KG1 (cell line): ENCODE measurements around the gene BRCA1.
"Not testable (repeated sequence)": the region's sequence is repeated elsewhere in the genome, so short reads cannot be mapped to it uniquely, and the experiment has no call there.

Experiments used
- DNase-seq: peaks from one replicate; lab custom pipeline; 2025; lab: John Stamatoyannopoulos, UW

The BRCA1 gene

DNA sequence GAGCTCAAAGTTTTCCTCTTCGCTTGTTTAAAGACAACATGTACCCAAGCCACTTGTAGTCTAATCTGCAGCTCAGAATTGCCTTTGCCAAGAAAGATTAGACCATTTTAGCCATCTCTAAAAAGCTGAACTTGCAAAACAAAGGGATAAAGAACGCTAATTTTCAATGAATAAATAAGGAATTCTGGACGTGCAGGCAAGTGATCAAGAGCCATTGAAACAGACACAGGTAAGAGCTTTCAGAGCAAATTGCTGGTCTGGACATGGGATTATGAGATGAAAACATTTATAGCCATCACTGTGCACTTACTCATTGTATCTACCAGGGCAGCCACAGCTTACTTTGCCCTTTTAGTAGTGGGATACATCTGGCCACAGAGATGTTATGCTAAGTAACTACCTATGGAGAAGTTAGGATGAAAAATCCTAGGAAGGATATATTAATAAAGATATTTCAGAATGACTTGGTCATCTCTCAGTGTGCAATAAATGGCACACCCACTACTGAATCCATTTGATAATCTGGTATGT is 55.7 kb downstream of the BRCA1 start:
- no peak for DNase-seq

DNA sequence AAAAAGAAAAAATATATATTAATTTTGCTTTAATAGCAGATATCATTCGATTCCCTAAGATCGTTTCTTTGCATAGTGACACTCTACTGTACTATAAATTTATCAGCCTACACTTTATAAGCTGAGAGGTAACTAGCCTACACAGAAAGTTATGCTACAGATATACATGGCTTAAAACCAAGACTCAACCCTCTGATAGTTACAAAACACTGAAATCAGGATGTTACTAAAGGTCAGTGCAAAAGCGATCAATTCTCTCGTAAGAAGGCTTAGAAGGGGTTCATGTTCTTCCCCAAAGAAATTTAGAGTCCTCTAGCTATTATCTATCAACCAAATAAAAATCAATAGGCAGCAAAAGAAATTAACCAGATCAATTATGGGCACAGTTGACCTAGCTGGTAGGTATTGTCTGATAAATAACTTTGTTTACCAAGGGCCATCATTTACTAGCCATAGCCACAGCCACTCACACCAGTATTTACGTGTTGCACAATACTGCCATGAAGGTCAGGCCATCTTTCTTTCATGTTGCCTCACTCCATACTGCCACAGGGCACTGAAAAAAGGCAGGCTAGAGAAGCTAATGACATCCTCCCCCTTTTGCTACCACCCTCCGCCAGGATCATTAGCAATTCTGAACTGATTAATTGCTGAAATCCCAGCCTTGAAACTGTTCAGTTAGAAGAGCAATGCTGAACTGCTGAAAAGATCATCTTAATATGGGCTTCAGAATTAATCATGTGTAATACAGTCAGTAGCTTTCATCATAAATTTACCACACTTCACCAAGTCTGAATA is 56.4 kb downstream of the BRCA1 start:
- no peak for DNase-seq

DNA sequence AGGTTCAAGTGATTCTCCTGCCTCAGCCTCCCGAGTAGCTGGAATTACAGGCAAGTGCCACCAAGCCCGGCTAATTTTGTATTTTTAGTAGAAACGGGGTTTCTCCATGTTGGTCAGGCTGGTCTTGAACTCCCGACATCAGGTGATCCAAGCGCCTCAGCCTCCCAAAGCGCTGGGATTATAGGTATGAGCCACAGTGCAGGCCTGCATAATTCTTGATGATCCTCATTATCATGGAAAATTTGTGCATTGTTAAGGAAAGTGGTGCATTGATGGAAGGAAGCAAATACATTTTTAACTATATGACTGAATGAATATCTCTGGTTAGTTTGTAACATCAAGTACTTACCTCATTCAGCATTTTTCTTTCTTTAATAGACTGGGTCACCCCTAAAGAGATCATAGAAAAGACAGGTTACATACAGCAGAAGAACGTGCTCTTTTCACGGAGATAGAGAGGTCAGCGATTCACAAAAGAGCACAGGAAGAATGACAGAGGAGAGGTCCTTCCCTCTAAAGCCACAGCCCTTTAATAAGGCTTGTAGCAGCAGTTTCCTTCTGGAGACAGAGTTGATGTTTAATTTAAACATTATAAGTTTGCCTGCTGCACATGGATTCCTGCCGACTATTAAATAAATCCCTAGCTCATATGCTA is 62.1 kb downstream of the BRCA1 start:
- DNase-seq = no peak

DNA sequence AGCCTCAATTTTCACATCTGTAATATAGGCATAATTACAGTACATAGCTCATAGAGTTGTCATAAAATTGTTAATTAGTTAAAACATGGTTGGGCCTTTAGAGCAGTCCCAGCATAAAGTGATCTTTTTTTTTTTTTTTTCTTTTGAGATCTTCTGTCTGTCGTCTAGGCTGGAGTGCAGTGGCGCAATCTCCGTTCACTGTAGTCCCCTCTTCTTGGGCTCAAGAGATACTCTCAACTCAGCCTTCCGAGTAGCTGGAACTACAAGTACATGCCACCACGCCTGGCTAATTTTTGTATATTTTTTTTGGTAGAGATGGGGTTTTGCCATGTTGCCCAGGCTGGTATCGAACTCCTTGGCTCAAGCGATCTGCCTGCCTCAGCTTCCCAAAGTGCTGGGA is 69.1 kb downstream of the BRCA1 start:
- no peak for DNase-seq

DNA sequence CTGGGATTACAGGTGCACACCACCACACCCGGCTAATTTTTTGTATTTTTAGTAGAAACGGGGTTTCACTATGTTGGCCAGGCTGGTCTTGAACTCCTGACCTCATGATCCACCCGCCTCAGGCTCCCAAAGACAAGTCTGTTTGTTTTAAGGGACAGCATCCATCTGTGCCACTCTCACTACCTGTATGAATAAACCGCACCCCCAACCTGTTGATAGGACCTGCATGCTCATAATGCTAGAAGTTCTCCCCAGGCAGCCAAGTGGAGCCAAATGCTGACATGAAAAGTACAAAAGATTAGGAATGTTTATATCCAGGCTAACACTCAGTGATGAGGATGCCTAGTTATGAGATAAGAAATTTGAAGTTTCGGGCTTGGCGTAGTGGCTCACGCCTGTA is 72.2 kb downstream of the BRCA1 start:
- not testable (repeated sequence) for DNase-seq

DNA sequence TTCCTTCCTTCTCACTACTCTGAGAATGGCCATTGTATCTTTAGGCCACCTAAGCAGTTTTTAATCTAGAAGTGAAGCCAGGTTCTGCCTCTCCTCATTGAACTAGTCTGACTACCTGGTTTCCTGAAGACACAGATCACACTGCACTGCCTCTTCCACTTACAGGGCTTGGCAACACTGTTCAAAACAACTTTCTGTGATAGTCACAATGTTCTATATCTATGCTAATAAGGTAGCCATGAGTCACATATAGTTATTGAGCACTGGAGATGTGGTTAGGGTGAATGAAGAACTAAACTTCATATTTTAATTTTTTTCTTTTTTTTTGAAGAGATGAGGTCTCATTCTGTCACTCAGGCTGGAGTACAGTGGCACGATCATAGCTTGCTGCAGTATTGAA is 73.2 kb downstream of the BRCA1 start:
- DNase-seq = no peak

DNA sequence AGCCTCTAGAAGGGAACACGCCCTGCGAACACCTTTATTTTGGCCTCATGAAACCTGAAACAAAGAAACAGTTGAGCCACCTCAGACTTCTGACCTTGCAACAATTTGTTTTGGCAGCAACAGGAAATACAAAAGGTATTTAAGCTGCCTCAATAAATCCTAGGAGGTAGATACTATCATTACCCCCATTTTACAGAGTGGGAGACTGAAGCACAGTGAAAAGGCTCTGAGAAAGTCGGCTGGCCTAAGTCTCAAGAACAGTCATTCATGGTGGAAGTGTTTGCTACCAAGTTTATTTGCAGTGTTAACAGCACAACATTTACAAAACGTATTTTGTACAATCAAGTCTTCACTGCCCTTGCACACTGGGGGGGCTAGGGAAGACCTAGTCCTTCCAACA is 81.1 kb downstream of the BRCA1 start:
- DNase-seq = no peak

DNA sequence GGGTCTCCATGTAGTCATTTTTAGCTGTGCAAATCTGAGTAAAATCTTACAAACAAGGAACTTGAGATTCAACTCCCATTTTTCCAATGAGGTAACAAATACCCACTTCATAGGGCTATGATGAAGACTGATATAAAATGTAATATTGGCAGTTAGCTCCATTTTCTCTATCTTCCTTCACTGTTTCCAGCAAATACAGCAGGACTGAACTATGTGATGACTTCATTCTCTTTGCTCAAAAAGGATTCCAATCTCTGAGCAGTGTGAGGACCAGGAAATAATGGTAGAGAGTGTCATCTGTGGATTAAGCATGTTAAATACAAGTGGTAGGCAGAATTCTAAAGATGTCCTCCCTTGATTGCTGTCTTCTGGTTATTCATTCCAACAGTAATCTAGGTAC is 81.9 kb downstream of the BRCA1 start:
- DNase-seq = no peak

DNA sequence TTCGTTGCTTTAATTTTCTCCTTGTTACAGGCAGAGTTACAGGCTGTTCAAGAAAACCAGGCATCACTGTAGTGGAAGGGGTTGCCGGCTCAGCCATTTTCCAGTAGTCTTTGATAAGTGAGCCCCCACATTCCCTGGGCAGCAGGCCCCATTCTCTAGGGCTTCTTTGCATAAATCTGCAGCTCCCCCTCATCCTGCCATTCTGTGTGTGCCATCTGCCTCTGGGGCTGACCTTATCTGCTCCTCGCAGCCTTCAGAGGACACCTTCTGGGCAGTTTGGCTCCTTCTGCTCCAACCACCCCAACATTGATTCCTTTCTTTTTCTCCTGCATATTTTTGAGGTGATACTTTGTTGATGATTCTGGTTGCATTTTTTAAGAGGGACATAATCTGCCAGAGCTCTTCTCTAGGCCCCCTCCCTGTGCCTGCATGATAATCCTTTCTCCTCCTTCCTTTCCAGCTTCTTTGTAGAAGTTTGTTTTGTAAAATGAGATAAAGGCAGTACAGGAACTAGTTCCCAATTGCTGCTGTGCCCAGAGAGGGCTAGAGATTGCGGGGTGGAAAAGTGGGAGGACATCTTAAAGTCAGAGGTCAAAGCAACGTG is 83.0 kb downstream of the BRCA1 start:
- DNase-seq = no peak

DNA sequence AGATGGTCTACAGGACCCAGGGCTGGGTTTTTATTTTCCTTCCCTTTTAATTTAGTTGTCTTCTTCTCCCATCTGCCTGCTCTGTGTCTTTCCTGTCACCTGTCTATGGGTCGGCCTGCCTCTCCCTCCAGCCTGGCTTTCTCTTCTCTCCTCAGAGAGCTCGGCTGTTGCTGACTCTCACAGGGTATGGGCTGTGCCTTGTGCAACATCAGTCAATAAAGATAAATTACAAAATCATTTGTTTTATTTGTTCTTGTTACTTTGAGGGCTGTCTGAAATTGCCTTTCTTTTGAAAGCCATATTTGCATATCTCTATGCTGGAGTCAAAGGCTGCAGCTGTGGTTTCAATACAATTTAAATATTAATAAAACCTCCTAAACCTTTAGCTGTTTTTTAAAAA is 84.5 kb downstream of the BRCA1 start:
- no peak for DNase-seq

DNA sequence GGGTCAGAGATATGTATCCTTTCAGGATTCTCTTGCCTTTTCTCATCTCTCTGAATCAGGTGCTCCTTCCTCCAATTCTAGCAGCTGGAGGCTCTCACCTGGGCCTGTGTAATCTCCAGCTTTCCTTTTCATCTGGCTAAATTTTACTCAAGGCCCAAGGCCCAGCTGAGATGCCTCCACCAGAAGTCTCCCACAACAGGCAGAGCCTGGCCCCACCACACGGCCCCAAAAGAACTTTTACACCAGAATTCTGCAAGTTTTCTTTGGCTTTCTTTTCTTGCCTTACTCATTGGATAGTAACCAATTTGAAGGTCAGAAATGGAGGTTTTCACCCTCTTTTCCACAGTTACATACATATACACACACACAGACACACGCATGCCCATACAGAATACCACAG is 85.5 kb downstream of the BRCA1 start:
- DNase-seq = no peak

DNA sequence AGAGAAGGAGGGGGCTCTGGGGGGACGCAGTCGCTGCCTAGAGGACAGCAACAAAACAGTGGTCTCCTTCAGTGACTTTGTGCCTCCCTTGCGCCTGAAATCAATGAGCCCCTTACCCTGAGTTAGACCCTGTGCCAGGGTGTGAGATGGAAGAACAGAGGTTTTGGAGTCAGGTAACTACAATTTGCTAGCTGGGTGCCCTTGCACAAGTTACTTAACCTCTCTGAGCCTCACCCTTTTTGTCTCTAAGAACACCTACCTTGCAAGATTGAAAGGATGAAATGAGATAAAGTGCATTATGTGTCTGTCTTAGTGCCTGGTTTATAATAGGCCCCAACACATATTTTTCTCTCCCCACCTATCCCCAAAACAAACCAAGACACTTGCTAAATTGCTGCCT is 90.3 kb downstream of the BRCA1 start:
- no peak for DNase-seq

DNA sequence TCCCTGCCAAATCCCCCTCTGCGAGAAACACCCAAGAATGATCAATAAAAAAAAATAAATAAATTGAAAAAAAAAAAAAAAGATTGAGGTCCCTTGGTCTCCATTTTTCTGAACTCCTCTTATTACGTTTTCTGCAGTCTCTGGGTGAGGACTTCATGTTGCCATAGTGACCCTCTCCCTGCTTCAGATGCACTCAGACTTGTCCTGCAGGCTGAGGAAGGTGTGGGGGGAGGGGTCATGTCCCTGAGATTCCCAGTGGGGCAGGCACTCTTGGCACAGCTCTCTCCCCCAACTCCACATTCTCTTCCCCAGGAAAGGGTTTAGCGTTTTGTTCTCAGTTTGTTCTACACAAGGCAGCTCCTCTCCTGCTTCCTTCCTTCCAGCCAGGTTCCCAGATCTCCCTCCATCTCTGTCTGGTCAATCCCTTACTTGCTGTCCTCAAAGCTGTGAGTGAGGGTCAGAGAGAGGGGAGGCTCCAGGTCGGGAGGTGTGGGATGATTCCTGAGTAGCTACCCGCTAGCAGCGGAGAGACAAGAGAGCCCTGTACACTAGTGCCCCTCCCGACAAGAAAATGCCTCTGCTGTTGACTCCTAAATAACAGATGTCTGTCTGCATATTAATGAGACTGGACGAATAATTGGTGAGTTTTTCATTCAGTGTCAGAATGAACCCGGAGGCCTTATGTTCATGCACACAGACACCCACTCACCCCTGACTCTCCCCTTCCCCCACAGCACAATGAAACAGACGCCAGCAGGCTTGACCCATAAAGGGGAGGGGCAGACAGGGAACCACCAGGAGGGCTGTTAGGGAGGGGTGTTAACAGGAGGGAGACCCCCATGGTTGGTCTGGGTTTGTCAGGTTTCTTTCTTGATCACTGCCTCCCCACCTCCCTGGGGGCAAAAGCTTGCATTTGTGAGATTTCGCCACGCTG is 90.9 kb downstream of the BRCA1 start:
- no peak for DNase-seq

DNA sequence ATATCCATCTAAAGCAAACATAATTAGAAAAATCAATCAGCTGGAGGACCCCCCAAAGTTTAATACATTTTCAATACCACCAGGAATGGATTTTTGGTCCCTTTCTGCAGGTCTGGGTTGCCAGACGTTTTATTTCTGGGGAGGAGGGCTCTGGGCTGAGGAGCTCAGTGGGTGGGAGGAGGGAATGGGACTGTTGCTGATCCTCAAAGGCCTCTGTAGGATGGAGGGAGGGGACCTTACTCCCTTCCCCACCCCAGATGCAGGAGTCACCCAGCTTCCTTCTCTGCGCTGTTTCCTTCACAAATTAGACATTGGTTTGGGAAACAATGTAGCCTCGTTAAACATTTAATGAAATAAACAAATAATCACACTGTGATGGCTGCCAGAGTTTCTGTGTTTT is 93.5 kb downstream of the BRCA1 start:
- DNase-seq = no peak

DNA sequence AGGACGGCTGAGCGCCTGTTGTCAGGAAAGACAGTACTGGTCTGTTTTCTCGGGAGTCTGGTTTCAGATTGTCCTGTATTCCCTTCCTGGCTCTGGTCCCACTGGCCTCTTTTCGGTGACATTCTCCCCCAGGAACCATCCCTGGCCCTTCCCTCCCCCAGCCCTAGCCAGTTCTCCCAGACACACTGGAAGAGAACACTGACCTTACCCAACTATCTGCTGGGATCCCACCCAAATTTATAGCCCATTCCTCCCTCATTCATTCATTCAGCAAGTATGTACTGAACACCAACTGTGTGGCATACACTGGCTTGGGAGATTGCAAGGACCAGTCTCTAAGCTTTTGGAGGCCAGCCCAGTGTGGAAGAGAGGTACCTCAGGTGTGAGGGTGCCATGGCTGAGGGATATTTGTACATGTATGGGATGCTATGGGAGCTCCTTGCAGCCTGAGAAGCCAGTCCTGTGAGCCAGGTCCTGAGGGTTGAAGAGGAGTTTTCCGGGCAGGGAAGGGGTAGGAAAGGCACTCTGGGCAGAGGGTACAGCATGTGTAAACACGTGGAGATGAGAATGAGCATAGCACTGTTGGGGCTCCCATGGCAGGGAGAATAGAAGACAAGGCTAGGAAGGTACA is 94.9 kb downstream of the BRCA1 start:
- no peak for DNase-seq

DNA sequence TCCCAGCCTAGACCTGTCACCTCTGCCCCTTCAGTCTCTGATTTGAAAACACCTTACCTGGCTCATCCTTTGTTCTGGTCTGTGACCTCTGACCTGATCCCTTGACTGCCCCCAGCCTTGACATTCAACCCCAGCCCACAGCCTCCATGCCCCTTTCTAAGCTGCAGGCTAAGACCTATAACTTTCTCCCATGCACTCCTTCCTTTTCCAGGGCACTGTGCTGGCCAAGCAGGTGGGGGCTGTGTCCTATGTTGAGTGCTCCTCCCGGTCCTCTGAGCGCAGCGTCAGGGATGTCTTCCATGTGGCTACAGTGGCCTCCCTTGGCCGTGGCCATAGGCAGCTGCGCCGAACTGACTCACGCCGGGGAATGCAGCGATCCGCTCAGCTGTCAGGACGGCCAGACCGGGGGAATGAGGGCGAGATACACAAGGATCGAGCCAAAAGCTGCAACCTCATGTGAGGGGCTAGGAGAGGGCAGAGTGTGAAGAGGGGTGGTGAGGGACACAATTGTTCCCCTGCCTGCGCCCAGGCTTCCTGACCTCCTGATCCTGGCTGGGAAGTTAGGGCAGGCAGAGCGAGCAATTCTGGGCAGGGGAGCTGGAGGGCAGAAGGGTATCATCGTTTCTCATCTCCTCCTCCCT is 96.8 kb downstream of the BRCA1 start:
- no peak for DNase-seq

DNA sequence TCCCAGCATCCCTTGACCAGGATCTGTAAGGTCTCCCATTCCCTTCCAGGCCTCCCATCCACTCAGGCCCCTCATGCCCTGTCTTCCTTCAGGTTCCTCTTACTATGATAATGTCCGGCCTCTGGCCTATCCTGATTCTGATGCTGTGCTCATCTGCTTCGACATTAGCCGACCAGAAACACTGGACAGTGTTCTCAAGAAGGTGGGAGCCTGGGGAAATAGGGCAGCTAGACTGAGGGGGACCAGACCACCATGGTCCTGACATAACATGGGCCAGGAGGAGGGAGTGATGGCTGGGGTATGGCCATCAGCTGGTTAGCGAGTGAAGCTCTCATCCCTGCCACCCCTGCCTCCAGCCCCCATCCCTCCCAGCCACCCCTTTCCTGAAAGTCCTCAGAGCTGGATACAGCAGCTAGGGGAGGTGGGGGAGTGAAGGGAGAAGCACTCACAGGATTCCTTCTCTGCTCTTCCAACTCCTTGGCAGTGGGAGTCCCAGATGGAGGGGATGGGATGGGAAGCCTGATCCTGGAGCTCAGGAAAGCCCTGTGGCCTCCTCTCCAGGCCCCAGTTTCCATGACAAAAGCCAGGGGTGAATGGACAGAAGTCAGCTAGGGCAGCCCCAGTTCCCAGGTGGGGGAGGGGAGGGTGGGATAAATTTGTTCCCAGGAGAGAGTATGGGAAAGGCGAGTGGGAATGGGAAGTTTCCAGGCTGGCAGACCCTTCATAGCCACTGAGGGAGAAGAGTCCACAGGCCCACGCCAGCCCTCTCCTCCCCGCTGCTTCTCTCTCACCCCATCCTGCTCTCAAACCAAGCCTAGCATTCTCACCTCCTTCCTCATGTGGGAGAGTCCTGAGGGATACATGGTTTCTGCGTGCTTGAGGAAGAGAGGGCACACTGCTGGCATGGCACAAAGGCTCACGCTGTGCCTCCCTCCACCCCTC is 97.8 kb downstream of the BRCA1 start:
- DNase-seq = no peak

DNA sequence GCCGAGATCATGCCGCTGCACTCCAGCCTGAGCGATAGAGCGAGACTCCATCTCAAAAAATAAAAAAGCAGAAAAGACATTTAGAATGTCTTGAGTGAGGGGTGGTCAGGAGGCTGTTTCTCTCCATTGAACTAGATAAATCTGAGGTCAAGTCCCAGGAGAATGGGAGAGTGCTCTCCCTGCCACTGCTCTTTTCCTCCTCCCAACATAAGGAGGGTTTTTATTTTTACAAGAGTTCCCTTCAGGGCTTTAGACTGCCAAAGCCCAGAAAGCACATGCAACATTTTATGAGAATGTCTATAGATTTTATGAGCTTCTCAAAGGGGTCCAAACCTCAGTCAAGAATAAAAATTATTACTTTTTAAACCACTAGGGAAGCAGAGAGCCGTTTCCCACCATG is 98.6 kb downstream of the BRCA1 start:
- no peak for DNase-seq

DNA sequence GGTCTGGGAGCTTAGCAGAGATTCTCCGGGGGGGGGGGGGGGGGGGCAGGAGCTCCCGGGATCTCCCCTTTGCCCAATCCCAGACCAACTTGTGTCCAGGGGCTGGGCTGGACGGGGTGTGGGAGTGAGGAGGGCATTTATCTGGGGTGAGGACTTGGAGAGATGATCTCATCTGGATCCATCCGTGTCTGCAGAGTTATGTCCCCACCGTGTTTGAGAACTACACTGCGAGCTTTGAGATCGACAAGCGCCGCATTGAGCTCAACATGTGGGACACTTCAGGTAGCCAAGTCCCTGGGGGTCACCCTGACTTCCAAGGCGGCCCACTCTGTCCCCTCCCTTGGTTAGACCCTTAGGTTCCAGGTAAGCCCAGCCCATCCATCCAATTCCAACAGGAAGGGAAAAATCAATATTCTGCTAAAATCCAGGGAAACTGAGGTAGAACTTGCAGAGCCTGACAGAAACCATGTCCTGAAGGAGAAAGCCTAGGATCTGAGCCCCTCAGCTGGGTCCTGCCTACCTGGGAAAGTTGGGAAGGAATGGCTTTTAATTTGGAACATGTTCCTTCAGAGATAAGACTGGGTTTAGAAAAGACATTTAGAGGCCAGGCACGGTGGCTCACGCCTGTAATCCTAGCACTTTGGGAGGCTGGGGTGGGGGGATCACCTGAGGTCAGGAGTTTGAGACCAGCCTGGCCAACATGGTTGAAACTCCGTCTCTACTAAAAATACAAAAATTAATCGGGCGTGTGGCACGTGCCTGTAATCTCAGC is 99.2 kb downstream of the BRCA1 start:
- no peak for DNase-seq
